Cardiac muscle cell (in vitro differentiated cells and primary cell): ENCODE measurements around the gene ITPRIPL2. TPM values are rescaled to one million over a fixed set of nuclear protein-coding genes. Genes with fewer than 3 reads are reported as not detected.

Experiments used
- DNase-seq, 2 donors: peaks; one replicate each; pipeline versions ENCODE4 v3.0.0 to v3.0.0-alpha.2; 2010 to 2017; ENCODE audit warnings: low read depth in 1 of 2, low spot score in 1 of 2
- H3K27ac ChIP-seq: fragments of 200-600 bp; sonication (generic); 2 replicates; pipeline ENCODE4 v1.5.1; 2016
- H3K27me3 ChIP-seq: fragments of 200-600 bp; sonication (generic); 2 replicates; pipeline ENCODE4 v1.6.0; 2016; ENCODE audit warnings: control low read depth
- H3K36me3 ChIP-seq: fragments of 200-600 bp; sonication (generic); 2 replicates; pipeline ENCODE4 v1.5.1; 2016; ENCODE audit warnings: control low read depth
- H3K4me1 ChIP-seq: fragments of 200-600 bp; sonication (generic); 2 replicates; pipeline ENCODE4 v1.8.1; 2017; ENCODE audit warnings: low read depth, mild to moderate bottlenecking, mixed run types
- H3K4me3 ChIP-seq: fragments of 200-600 bp; sonication (generic); 2 replicates; pipeline ENCODE4 v1.5.1; 2016; ENCODE audit warnings: mild to moderate bottlenecking
- H3K9me3 ChIP-seq: fragments of 200-600 bp; sonication (generic); 2 replicates; pipeline ENCODE4 v1.5.1; 2017; ENCODE audit warnings: low read depth, mild to moderate bottlenecking, control low read depth
- polyA plus RNA-seq: library from polyadenylated mRNA; unstranded; fragments of >200 nt; fragmentation: Nextera tagmentation; extraction: Ambion mirVana; gene quantifications from 2 replicates; pipeline ENCODE4 v1.2.1, GENCODE V29; 2016
- total RNA-seq: library from RNA; depleted of rRNA; stranded (reverse); fragments of >200 nt; gene quantifications from 2 replicates; pipeline ENCODE4 v1.2.3, GENCODE V29; 2016
- TF ChIP-seq, protein P1 (sequence below): IDR thresholded peaks from 2 replicates; pipeline ENCODE4 v1.5.1; 2012; ENCODE audit warnings: low read depth, mild to moderate bottlenecking, low read length

Gene ITPRIPL2
- total and polyA plus RNA-seq, 2 experiments from 2014 or later, result 2.8 to 9.7 TPM

DNA sequence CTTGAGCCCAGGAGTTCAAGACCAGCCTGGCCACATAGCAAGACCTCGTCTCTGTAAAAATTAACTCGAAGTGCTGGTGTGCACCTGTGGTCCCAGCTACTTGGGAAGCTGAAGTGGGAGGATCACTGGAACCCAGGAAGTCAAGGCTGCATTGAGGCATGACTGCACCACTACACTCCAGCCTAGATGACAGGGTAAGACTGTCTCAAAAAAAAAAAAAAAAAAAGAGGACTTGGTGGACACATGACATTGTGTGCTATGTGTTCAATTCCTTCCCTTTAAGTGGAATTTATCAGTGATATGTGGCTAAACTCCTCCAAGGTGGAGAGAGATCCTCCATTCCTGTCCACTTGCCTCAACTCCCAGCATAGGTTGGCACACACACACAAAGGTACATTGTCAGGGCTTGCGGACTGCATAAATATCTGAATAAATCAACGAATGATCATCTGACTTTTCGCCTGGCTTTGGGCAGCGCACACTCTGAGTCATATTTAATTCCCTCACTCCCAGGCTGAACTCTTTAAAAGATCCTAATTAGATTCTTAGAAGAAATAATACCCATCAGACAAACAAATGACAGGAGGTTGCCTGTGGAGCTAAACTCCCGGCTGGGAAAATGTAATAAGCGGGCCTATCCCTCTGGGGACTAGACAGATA is 29.3 kb downstream of the ITPRIPL2 start:
- DNase-seq, result no peak
- no peaks in the 10 kb centered on the region for H3K4me1 ChIP-seq
- no peaks in the 10 kb centered on the region for H3K36me3 ChIP-seq
- H3K9me3 ChIP-seq, result no peaks in the 10 kb centered on the region
- TF ChIP-seq, protein P1, sequence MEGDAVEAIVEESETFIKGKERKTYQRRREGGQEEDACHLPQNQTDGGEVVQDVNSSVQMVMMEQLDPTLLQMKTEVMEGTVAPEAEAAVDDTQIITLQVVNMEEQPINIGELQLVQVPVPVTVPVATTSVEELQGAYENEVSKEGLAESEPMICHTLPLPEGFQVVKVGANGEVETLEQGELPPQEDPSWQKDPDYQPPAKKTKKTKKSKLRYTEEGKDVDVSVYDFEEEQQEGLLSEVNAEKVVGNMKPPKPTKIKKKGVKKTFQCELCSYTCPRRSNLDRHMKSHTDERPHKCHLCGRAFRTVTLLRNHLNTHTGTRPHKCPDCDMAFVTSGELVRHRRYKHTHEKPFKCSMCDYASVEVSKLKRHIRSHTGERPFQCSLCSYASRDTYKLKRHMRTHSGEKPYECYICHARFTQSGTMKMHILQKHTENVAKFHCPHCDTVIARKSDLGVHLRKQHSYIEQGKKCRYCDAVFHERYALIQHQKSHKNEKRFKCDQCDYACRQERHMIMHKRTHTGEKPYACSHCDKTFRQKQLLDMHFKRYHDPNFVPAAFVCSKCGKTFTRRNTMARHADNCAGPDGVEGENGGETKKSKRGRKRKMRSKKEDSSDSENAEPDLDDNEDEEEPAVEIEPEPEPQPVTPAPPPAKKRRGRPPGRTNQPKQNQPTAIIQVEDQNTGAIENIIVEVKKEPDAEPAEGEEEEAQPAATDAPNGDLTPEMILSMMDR, result no peak
- H3K27me3 ChIP-seq, result no peaks in the 10 kb centered on the region
- no peak overlapping the region for H3K4me3 ChIP-seq
- no peak overlapping the region for H3K27ac ChIP-seq

- no peaks in the 10 kb centered on the region for H3K9me3 ChIP-seq
- TF ChIP-seq, protein P1, result no peak
- H3K36me3 ChIP-seq, result no peaks in the 10 kb centered on the region
- no peak for DNase-seq
- no peak overlapping the region for H3K4me3 ChIP-seq
- no peaks in the 10 kb centered on the region for H3K4me1 ChIP-seq
- no peaks in the 10 kb centered on the region for H3K27me3 ChIP-seq
- no peak overlapping the region for H3K27ac ChIP-seq
Observed at GRCh38 chr16:19143599-19143956, 29.8 kb downstream of the ITPRIPL2 start.

GRCh38 chr16:19145010-19145409 is 31.2 kb downstream of the ITPRIPL2 start:
- DNase-seq, result no peak
- no peaks in the 10 kb centered on the region for H3K27me3 ChIP-seq
- H3K4me3 ChIP-seq, result no peak overlapping the region
- no peak overlapping the region for H3K27ac ChIP-seq
- TF ChIP-seq, protein P1, result no peak
- H3K9me3 ChIP-seq, result no peaks in the 10 kb centered on the region
- H3K36me3 ChIP-seq, result no peaks in the 10 kb centered on the region
- H3K4me1 ChIP-seq, result no peaks in the 10 kb centered on the region

GRCh38 chr16:19147126-19147525 is 33.4 kb downstream of the ITPRIPL2 start:
- no peaks in the 10 kb centered on the region for H3K4me1 ChIP-seq
- no peaks in the 10 kb centered on the region for H3K9me3 ChIP-seq
- no peaks in the 10 kb centered on the region for H3K27me3 ChIP-seq
- no peak overlapping the region for H3K27ac ChIP-seq
- H3K36me3 ChIP-seq, result no peaks in the 10 kb centered on the region
- TF ChIP-seq, protein P1, result no peak
- DNase-seq, result no peak
- H3K4me3 ChIP-seq, result no peak overlapping the region

GRCh38 chr16:19147627-19148026 is 33.9 kb downstream of the ITPRIPL2 start:
- H3K27me3 ChIP-seq, result no peaks in the 10 kb centered on the region
- H3K36me3 ChIP-seq, result no peaks in the 10 kb centered on the region
- no peaks in the 10 kb centered on the region for H3K9me3 ChIP-seq
- TF ChIP-seq, protein P1, result no peak
- no peaks in the 10 kb centered on the region for H3K4me1 ChIP-seq
- no peak for DNase-seq
- no peak overlapping the region for H3K4me3 ChIP-seq
- no peak overlapping the region for H3K27ac ChIP-seq
